Ascending aorta (tissue), 2 donors: ENCODE data around the gene SLIT3. TPM values are rescaled to one million over a fixed set of nuclear protein-coding genes. Genes with fewer than 3 reads are reported as not detected.
"Not testable (repeated sequence)": the region's sequence is repeated elsewhere in the genome, so short reads cannot be mapped to it uniquely, and the experiment has no call there.

ENCODE experiments used
- DNase-seq, 2 donors: peaks; one replicate each; pipeline ENCODE4 v3.0.0-alpha.2; 2019; ENCODE audit warnings: low spot score in 2 of 2
- H3K27ac ChIP-seq, 2 donors: fragments of 200-600 bp; sonication (generic); one replicate each; pipeline ENCODE4 v1.5.1; 2016 to 2017; ENCODE audit warnings: mild to moderate bottlenecking in 1 of 2
- H3K27me3 ChIP-seq: fragments of 200-600 bp; sonication (generic); one replicate; pipeline ENCODE4 v1.5.1; 2017
- H3K36me3 ChIP-seq, 2 donors: fragments of 200-600 bp; sonication (generic); one replicate each; pipeline ENCODE4 v1.5.1; 2016
- H3K4me1 ChIP-seq, 2 donors: fragments of 200-600 bp; sonication (generic); one replicate each; pipeline ENCODE4 v1.5.1; 2016 to 2017; ENCODE audit warnings: mild to moderate bottlenecking in 1 of 2
- H3K4me3 ChIP-seq, 2 donors: fragments of 200-600 bp; sonication (generic); one replicate each; pipeline ENCODE4 v1.5.1; 2016 to 2017; ENCODE audit warnings: mild to moderate bottlenecking in 1 of 2
- H3K9me3 ChIP-seq, 2 donors: fragments of 200-600 bp; sonication (generic); one replicate each; pipeline ENCODE4 v1.5.1; 2016
- intact Hi-C: fragments of 100-400 bp; cut with DNase I; formaldehyde crosslinking; loops from one replicate; pipeline ENCODE4 v1.15.1; 2023
- total RNA-seq: library from RNA; depleted of rRNA; stranded (reverse); fragments of >200 nt; gene quantifications from one replicate; pipeline ENCODE4 v1.1.0, GENCODE V29; 2016
- TF ChIP-seq, protein P1 (sequence below), 3 experiments: fragments of 200-600 bp in 2 of 3; fragments of 450-650 bp in 1 of 3; sonication (generic) in 2 of 3; IDR thresholded peaks; one replicate each; pipeline ENCODE4 v1.5.1; 2016 to 2019; ENCODE audit warnings: antibody characterized with exemption in 3 of 3, mild to moderate bottlenecking in 1 of 3, moderate library complexity in 1 of 3

The SLIT3 gene
- total RNA-seq, 1 donor from 2014 or later = 128 TPM

GRCh38 chr5:168637793-168638192 is 663.1 kb downstream of the SLIT3 start:
- no peak overlapping the region for H3K4me3 ChIP-seq
- TF ChIP-seq, protein P1, sequence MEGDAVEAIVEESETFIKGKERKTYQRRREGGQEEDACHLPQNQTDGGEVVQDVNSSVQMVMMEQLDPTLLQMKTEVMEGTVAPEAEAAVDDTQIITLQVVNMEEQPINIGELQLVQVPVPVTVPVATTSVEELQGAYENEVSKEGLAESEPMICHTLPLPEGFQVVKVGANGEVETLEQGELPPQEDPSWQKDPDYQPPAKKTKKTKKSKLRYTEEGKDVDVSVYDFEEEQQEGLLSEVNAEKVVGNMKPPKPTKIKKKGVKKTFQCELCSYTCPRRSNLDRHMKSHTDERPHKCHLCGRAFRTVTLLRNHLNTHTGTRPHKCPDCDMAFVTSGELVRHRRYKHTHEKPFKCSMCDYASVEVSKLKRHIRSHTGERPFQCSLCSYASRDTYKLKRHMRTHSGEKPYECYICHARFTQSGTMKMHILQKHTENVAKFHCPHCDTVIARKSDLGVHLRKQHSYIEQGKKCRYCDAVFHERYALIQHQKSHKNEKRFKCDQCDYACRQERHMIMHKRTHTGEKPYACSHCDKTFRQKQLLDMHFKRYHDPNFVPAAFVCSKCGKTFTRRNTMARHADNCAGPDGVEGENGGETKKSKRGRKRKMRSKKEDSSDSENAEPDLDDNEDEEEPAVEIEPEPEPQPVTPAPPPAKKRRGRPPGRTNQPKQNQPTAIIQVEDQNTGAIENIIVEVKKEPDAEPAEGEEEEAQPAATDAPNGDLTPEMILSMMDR (IDR thresholded peaks at IDR 0.05) = no peak
- no peaks in the 10 kb centered on the region for H3K27me3 ChIP-seq
- no peaks in the 10 kb centered on the region for H3K36me3 ChIP-seq
- DNase-seq = no peak
- no peaks in the 10 kb centered on the region for H3K9me3 ChIP-seq
- no peak overlapping the region for H3K27ac ChIP-seq
- H3K4me1 ChIP-seq = no peaks in the 10 kb centered on the region
- intact Hi-C loops = no loop called here

DNA sequence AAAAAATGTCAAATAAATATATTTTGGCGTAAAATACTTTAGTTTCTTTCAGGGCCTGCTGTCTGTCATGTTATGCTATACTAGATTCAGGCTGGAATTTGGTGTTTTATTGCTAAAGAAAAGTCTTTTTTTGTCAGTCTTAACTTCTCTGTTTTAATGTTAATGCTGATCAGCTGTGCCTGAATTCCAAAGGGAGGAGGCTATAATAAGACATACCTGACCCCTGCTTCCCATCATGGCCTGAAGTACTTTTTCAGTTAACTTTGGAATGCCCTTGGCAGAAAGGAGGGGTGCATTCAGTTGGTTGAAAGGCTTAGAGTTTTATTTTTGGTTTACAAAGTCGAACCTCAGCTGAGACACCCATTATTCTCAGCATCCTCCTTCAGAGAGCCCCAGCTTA is 663.7 kb downstream of the SLIT3 start:
- DNase-seq = no peak
- TF ChIP-seq, protein P1 (IDR thresholded peaks at IDR 0.05) = no peak
- intact Hi-C loops = no loop called here
- Histone ChIP-seq H3K9me3 (no peaks in the 10 kb centered on the region), H3K27me3 (no peaks in the 10 kb centered on the region), H3K4me1 (no peaks in the 10 kb centered on the region), H3K27ac (no peak overlapping the region), H3K36me3 (no peaks in the 10 kb centered on the region), H3K4me3 (no peak overlapping the region)

- H3K9me3 ChIP-seq, H3K27ac ChIP-seq, DNase-seq, H3K27me3 ChIP-seq, intact Hi-C loops, H3K4me1 ChIP-seq, H3K4me3 ChIP-seq, H3K36me3 ChIP-seq: not testable (repeated sequence)
These were observed 670.0 kb downstream of the SLIT3 start for GRCh38 chr5:168630958-168631357.

- Histone ChIP-seq H3K27me3 (no peaks in the 10 kb centered on the region), H3K36me3 (no peaks in the 10 kb centered on the region), H3K4me3 (no peak overlapping the region), H3K9me3 (no peaks in the 10 kb centered on the region), H3K27ac (no peak overlapping the region), H3K4me1 (no peaks in the 10 kb centered on the region)
- no peak for DNase-seq
- TF ChIP-seq, protein P1 (IDR thresholded peaks at IDR 0.05) = no peak
- intact Hi-C loops = no loop called here
These were observed 676.0 kb downstream of the SLIT3 start for GRCh38 chr5:168624850-168625364.

DNA sequence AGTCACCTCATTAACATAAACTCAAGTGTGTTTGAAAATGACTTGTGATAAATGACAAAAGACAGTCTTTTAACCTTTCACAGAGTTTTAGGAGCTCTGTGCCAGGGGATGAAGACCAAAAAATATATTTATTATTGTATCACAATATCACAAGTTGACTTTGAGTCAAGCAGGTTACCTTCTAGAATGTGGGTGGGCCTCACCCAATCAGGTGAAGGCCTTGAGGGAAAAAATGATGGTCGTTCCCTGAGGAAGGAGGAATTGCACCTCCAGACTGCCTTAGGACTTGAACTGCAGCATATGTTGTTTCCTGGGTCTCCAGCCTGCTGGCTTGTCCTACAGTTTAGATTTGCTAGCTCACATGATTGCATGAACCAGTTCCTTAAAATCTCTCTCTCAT is 680.1 kb downstream of the SLIT3 start:
- DNase-seq = no peak
- Histone ChIP-seq H3K9me3 (no peaks in the 10 kb centered on the region), H3K27ac (no peak overlapping the region), H3K4me3 (no peak overlapping the region), H3K36me3 (no peaks in the 10 kb centered on the region), H3K4me1 (no peaks in the 10 kb centered on the region), H3K27me3 (no peaks in the 10 kb centered on the region)
- intact Hi-C loops = no loop called here
- TF ChIP-seq, protein P1 (IDR thresholded peaks at IDR 0.05) = no peak

DNA sequence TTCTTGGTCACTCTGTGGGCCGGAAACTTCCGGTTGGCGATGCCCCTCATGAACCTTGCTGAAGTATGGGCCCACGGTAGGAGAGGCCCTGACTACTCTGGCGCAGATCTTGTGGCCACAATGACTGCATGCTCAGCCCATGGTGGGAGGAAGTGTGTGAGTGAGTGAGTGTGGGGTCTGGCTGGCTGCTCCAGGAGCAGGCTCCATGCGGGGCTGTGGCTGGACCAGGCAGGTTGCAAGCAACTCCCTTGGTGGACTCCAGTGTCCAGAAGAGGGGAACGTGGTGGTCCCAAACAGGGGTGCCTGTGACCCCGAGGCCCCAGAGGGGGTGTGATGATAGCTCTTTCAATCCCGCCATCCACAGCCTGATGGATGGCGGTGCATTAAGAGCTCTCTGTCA is 686.3 kb downstream of the SLIT3 start:
- intact Hi-C loops = no loop called here
- TF ChIP-seq, protein P1 (IDR thresholded peaks at IDR 0.05) = no peak
- Histone ChIP-seq H3K4me1 (no peaks in the 10 kb centered on the region), H3K27me3 (no peaks in the 10 kb centered on the region), H3K4me3 (no peak overlapping the region), H3K36me3 (no peaks in the 10 kb centered on the region), H3K9me3 (no peaks in the 10 kb centered on the region), H3K27ac (no peak overlapping the region)
- no peak for DNase-seq
